ENCODE results near the gene CDON. TPM values are rescaled to one million over a fixed set of nuclear protein-coding genes. Genes with fewer than 3 reads are reported as not detected.
A peak's percentile ranks its signal among the peaks of the same experiment; 100 is the strongest.

CDON gene
- total RNA-seq, 2 donors from 2014 or later: 9.8 to 26.9 TPM

DNA sequence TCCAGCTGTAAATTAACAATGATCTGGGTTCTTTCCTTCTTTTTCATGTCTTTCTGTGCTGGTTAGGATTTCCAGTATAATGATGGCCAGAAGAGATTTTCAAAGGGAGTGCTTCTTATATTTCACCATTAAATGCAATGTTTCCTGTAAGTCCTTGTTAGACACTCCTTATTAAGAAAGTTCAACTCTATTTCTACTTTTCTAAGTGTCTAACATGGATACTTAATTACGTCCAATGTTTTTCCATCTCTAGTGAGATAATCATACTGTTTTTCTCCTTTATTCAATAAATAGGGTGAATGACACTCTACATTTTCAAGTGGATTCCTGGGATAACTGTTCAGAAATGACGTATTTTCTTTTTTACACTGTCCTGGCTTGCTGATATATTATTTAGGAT is 49.8 kb downstream of the CDON start:
- Histone ChIP-seq H3K4me3 (no peak overlapping the region), H3K9me3 (no peaks in the 10 kb centered on the region), H3K27ac (no peak overlapping the region), H3K36me3 (no peaks in the 10 kb centered on the region), H3K4me1 (replicated peaks) (no peaks in the 10 kb centered on the region), H3K27me3 (replicated peaks; ENCODE audit: insufficient read depth) (no peaks in the 10 kb centered on the region)
- TF ChIP-seq POLR2AphosphoS5 (IDR thresholded peaks at IDR 0.05): no peak
- TF ChIP-seq POLR2A (IDR thresholded peaks at IDR 0.05): no peak
- TF ChIP-seq, protein P1, sequence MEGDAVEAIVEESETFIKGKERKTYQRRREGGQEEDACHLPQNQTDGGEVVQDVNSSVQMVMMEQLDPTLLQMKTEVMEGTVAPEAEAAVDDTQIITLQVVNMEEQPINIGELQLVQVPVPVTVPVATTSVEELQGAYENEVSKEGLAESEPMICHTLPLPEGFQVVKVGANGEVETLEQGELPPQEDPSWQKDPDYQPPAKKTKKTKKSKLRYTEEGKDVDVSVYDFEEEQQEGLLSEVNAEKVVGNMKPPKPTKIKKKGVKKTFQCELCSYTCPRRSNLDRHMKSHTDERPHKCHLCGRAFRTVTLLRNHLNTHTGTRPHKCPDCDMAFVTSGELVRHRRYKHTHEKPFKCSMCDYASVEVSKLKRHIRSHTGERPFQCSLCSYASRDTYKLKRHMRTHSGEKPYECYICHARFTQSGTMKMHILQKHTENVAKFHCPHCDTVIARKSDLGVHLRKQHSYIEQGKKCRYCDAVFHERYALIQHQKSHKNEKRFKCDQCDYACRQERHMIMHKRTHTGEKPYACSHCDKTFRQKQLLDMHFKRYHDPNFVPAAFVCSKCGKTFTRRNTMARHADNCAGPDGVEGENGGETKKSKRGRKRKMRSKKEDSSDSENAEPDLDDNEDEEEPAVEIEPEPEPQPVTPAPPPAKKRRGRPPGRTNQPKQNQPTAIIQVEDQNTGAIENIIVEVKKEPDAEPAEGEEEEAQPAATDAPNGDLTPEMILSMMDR (IDR thresholded peaks at IDR 0.05): no peak
- intact Hi-C loops (cut with DNase I): loop anchor here (10.0 kb wide), 1 partner anchor 58 kb away; no protein-coding TSS in a partner anchor
- 98% methylated on average over 2 of the region's 2 CpGs for WGBS
- no peak for DNase-seq (ENCODE audit: low spot score)

DNA sequence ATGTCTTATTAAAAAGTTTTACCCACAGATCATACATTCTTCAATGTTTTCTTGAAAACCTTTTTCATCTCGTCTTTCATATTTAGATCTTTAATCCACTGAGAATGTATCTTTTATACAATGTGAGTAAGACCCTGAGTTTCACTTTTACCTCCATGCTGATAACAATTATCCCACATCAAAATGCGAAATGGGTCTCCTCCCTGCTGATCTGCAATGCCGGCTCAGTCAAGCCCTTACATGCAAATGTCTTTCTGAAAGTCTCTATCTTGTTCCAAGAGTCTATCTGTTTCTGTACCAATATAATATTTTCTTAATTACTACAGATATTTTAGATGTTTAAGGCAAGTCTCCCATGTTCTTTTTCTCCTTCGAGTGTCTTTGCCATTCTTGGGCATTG is 50.9 kb downstream of the CDON start:
- no peaks in the 10 kb centered on the region for H3K27me3 ChIP-seq (replicated peaks; ENCODE audit: insufficient read depth)
- H3K4me1 ChIP-seq (replicated peaks): no peaks in the 10 kb centered on the region
- no peaks in the 10 kb centered on the region for H3K36me3 ChIP-seq
- no peak overlapping the region for H3K4me3 ChIP-seq
- intact Hi-C loops (cut with DNase I): loop anchor here (10.0 kb wide), 1 partner anchor 57 kb away; no protein-coding TSS in a partner anchor
- no peaks in the 10 kb centered on the region for H3K9me3 ChIP-seq
- WGBS: 87% methylated on average over 4 of the region's 4 CpGs
- H3K27ac ChIP-seq: no peak overlapping the region
- no peak for DNase-seq (ENCODE audit: low spot score)
- TF ChIP-seq POLR2A (IDR thresholded peaks at IDR 0.05) (no peak), POLR2AphosphoS5 (IDR thresholded peaks at IDR 0.05) (no peak)
- TF ChIP-seq, protein P1 (IDR thresholded peaks at IDR 0.05): no peak

DNA sequence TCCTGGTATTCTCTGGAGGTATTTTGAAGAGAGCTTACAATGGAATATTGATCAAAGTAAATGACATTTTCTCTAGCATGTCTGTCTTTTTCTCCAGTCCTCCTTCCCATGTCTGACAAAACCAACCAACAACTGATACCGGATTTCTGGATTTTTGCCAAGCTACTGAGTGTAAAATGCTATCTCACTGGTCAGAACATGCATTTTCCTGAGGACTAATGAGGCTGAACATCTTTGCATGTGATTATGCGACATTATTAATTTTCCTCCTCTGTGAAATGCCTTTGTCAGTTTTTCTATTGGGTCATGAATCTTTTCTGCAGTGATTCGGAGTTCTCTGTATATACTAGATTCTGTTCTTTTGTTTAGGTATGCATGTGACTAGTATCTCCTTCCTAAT is 51.4 kb downstream of the CDON start:
- no peaks in the 10 kb centered on the region for H3K27me3 ChIP-seq (replicated peaks; ENCODE audit: insufficient read depth)
- no peaks in the 10 kb centered on the region for H3K36me3 ChIP-seq
- H3K9me3 ChIP-seq: no peaks in the 10 kb centered on the region
- H3K27ac ChIP-seq: no peak overlapping the region
- WGBS: 67% methylated on average over 3 of the region's 3 CpGs
- intact Hi-C loops (cut with DNase I): loop anchor here (10.0 kb wide), 1 partner anchor 56 kb away; no protein-coding TSS in a partner anchor
- DNase-seq (ENCODE audit: low spot score): no peak
- H3K4me1 ChIP-seq (replicated peaks): no peaks in the 10 kb centered on the region
- TF ChIP-seq POLR2AphosphoS5 (IDR thresholded peaks at IDR 0.05): no peak
- TF ChIP-seq, protein P1 (IDR thresholded peaks at IDR 0.05): no peak
- TF ChIP-seq POLR2A (IDR thresholded peaks at IDR 0.05): no peak
- no peak overlapping the region for H3K4me3 ChIP-seq

DNA sequence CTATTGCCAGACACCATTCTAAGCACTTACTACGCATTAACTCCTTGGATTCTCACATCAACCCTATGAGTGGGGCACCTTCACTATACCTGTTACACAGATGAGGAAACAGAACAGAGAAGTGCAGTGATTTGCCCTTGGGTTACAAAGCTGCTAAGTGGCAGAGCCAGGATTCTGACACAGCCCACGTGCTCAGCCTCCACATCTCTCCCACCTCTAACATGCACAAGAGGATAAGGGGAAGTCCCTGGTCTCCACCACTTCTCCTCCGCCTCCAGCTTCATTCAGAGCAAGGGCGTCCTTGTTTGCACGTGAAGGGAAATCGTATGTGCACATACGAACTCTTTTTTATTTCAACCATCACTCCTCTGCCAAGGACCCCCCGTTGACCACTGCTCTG is 53.7 kb downstream of the CDON start:
- Histone ChIP-seq H3K4me1 (replicated peaks) (no peaks in the 10 kb centered on the region), H3K36me3 (no peaks in the 10 kb centered on the region), H3K27ac (no peak overlapping the region), H3K27me3 (replicated peaks; ENCODE audit: insufficient read depth) (no peaks in the 10 kb centered on the region), H3K4me3 (no peak overlapping the region), H3K9me3 (no peaks in the 10 kb centered on the region)
- TF ChIP-seq POLR2A (IDR thresholded peaks at IDR 0.05): no peak
- no peak for TF ChIP-seq POLR2AphosphoS5 (IDR thresholded peaks at IDR 0.05)
- TF ChIP-seq, protein P1 (IDR thresholded peaks at IDR 0.05): no peak
- 93% methylated on average over 8 of the region's 8 CpGs for WGBS
- intact Hi-C loops (cut with DNase I): no loop called here
- DNase-seq (ENCODE audit: low spot score): no peak

DNA sequence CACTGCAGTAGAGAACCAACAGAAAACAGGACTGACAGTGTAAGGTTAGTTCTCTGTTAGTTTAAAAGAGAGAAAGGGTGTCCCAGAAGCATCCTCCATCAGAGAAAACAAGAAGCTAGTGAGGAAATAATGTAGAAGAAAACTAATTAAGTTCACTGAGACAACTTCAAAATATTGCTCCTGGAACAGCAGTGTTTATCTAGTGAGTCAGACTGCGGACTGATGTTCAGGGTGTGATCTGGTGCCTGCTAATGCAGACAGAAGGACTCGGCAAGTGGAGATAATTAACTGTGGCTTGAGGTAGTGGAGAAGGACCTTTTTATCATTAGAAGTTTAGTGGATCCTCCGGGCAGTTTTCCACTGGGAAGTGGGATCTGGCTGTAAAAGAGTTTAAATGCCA is 55.4 kb downstream of the CDON start:
- Histone ChIP-seq H3K4me1 (replicated peaks) (no peaks in the 10 kb centered on the region), H3K4me3 (no peak overlapping the region), H3K9me3 (no peaks in the 10 kb centered on the region), H3K27me3 (replicated peaks; ENCODE audit: insufficient read depth) (no peaks in the 10 kb centered on the region), H3K36me3 (no peaks in the 10 kb centered on the region), H3K27ac (no peak overlapping the region)
- TF ChIP-seq POLR2A (IDR thresholded peaks at IDR 0.05) (no peak), POLR2AphosphoS5 (IDR thresholded peaks at IDR 0.05) (peak; percentile 61)
- TF ChIP-seq, protein P1 (IDR thresholded peaks at IDR 0.05): no peak
- 19% methylated on average over 3 of the region's 3 CpGs for WGBS
- DNase-seq (ENCODE audit: low spot score): peak; percentile 18
- intact Hi-C loops (cut with DNase I): no loop called here
